ENCODE measurements around the gene SLC6A1.

DNA sequence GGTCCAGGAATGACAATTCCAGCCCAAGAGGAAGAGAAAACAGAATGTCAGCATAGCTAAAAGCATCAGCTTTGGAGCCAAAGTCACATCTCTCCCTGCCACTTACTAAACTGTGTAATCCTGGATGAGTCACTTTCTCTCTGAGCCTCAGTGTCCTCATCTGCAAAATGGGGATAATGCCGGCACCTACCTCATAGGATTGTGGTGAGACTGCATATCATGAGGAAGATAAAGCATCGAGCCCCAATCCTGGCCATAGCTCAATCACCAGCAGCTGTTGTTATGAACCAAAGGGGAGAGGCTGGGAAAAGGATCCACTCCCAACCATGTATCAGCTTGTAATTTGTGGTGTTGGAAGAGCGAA is 9.1 kb downstream of the SLC6A1 start:
- no peak for TF ChIP-seq POLR2A (IDR thresholded peaks at IDR 0.05; ENCODE audit: extremely low read depth, insufficient read length)
- TF ChIP-seq, protein P1, sequence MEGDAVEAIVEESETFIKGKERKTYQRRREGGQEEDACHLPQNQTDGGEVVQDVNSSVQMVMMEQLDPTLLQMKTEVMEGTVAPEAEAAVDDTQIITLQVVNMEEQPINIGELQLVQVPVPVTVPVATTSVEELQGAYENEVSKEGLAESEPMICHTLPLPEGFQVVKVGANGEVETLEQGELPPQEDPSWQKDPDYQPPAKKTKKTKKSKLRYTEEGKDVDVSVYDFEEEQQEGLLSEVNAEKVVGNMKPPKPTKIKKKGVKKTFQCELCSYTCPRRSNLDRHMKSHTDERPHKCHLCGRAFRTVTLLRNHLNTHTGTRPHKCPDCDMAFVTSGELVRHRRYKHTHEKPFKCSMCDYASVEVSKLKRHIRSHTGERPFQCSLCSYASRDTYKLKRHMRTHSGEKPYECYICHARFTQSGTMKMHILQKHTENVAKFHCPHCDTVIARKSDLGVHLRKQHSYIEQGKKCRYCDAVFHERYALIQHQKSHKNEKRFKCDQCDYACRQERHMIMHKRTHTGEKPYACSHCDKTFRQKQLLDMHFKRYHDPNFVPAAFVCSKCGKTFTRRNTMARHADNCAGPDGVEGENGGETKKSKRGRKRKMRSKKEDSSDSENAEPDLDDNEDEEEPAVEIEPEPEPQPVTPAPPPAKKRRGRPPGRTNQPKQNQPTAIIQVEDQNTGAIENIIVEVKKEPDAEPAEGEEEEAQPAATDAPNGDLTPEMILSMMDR (IDR thresholded peaks at IDR 0.05; ENCODE audit: low read depth, low read length) = no peak
- no peak for TF ChIP-seq MYC (IDR thresholded peaks at IDR 0.05; ENCODE audit: low read depth, low read length)
- TF ChIP-seq, protein P2, sequence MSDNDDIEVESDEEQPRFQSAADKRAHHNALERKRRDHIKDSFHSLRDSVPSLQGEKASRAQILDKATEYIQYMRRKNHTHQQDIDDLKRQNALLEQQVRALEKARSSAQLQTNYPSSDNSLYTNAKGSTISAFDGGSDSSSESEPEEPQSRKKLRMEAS (IDR thresholded peaks at IDR 0.05; ENCODE audit: low read depth, low read length) = no peak

All from NB4 (cell line).